ENCODE results near the gene SMARCAL1.

GRCh38 chr2:216373896-216374295, 38.4 kb upstream of the SMARCAL1 start:
- TF ChIP-seq CTCF (IDR thresholded peaks at IDR 0.05) (no peak), POLR2A (IDR thresholded peaks at IDR 0.05) (no peak), POLR2AphosphoS5 (IDR thresholded peaks at IDR 0.05) (no peak), EP300 (IDR thresholded peaks at IDR 0.05) (no peak)
